Breast epithelium (tissue), 3 donors: ENCODE data around the gene FSTL1.

Experiments used
- POLR2A ChIP-seq: fragments of 450-650 bp; IDR thresholded peaks from one replicate; pipeline ENCODE4 v1.6.1; 2016; ENCODE audit warnings: antibody characterized with exemption, mild to moderate bottlenecking, moderate library complexity
- POLR2AphosphoS5 ChIP-seq, 3 donors: sonication (generic); formaldehyde crosslinking; IDR thresholded peaks; one replicate each; pipeline ENCODE4 v1.6.1; 2017; ENCODE audit warnings: antibody characterized with exemption in 3 of 3
- TF ChIP-seq, protein P1 (sequence below), 3 donors: fragments of 450-650 bp; IDR thresholded peaks; one replicate each; pipeline ENCODE4 v1.5.1; 2016 to 2017; ENCODE audit warnings: antibody characterized with exemption in 3 of 3, mild to moderate bottlenecking in 3 of 3, moderate library complexity in 3 of 3

DNA sequence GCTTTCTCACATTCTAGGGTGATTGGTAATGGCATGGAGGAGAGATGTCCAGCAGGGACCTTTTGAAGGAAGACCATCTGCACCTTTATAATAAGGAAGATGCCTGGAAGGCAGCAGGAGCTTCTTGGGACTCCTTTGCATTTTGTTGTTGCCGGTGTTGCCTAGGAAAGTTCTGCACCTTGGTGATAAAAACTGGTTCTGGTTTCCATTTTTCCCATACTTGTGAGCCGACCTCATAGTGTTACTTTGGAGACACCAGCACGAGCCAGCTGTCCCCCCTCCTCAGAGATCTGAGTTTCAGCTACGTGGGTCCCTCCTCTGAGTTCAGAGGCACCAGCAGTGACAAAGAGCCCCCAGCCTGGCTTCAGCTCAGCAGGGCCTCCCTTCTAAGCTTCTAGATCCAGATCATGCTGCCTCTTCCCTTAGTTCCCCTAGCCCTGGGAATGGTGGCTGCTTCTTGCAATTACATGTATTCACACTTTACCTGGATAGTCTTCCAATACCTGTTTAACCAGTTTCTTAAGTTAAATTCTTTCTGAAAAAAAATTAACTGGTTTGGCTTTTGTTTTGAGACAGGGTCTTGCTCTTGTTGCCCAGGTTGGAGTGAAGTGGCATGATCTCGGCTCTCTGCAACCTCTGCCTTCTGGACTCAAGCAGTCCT is 18.0 kb upstream of the FSTL1 start:
- TF ChIP-seq POLR2A (no peak), POLR2AphosphoS5 (IDR thresholded peaks at IDR 0.05) (no peak)
- TF ChIP-seq, protein P1, sequence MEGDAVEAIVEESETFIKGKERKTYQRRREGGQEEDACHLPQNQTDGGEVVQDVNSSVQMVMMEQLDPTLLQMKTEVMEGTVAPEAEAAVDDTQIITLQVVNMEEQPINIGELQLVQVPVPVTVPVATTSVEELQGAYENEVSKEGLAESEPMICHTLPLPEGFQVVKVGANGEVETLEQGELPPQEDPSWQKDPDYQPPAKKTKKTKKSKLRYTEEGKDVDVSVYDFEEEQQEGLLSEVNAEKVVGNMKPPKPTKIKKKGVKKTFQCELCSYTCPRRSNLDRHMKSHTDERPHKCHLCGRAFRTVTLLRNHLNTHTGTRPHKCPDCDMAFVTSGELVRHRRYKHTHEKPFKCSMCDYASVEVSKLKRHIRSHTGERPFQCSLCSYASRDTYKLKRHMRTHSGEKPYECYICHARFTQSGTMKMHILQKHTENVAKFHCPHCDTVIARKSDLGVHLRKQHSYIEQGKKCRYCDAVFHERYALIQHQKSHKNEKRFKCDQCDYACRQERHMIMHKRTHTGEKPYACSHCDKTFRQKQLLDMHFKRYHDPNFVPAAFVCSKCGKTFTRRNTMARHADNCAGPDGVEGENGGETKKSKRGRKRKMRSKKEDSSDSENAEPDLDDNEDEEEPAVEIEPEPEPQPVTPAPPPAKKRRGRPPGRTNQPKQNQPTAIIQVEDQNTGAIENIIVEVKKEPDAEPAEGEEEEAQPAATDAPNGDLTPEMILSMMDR (IDR thresholded peaks at IDR 0.05): no peak
